Inflammatory macrophage treated with lipopolysaccharide for 4 hours (primary cell): ENCODE data around the gene SCARB1.

ENCODE experiments used
- DNase-seq: peaks from one replicate; pipeline ENCODE4 v3.0.0-alpha.2; 2020

The SCARB1 gene

GRCh38 chr12:124770728-124771127 lies 92.9 kb downstream of the SCARB1 start:
- DNase-seq: no peak

GRCh38 chr12:124769881-124770512 lies 93.7 kb downstream of the SCARB1 start:
- DNase-seq: no peak

- peak; percentile 52 for DNase-seq
Observed at GRCh38 chr12:124769163-124769530, 94.5 kb downstream of the SCARB1 start.

DNA sequence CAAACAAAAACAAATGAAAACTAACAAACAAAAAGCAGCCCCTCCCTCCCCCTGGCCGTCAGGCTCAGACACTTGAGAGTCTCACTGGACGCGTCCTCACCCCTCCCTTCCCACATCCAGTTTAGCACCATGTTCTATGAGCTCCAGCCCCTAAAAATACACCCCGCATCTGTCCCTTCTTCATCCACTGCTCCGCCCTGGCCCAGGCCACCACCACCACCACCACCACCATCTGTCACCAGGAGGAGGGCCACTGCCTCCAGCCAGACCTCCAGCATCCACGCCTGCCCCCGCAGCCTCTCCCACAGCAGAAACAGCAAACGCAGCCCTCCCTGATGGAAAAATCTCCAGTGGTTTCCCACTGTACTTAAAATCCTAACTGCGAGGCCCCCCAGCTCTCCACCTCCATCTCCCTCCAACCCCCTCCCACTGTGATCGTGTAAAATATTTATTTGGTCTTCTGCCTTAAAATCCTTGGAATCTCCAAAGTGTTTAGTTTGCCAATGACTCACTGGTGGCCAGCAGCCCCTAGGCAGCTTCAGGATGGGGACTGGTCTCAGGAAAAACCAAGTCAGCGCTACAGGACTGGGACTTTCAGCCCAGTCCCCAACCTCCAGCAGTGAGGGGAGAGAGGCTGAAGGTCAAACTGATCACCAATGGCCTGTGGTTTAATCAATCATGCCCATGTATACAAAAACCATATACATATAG lies 95.1 kb downstream of the SCARB1 start:
- DNase-seq: no peak

- DNase-seq: peak; percentile 58
Observed at GRCh38 chr12:124767066-124767821, 96.4 kb downstream of the SCARB1 start.

GRCh38 chr12:124766727-124767065 lies 97.0 kb downstream of the SCARB1 start:
- peak; percentile 35 for DNase-seq

GRCh38 chr12:124765581-124766489 lies 97.8 kb downstream of the SCARB1 start:
- DNase-seq: no peak

- DNase-seq: peak; percentile 50
Observed at GRCh38 chr12:124764870-124765580, 98.6 kb downstream of the SCARB1 start.

DNA sequence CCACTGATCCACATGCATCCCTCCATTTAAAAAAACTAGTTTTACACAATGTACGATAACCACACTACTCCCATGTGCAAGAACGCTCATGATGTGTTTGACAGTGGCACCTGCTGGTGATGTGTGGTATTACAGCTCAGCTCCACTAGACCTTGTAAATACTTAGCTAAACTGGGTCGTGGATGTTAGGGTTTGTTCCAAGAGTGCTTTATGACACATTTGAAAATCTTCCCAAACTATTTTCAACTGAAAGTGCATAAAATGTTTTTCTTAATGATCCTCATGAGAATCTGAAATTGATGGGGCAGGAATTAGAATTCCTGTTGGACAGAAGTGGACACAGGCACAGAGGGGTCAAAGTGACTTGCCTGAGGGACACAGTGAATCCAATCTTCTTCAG lies 99.2 kb downstream of the SCARB1 start:
- peak; percentile 77 for DNase-seq

DNA sequence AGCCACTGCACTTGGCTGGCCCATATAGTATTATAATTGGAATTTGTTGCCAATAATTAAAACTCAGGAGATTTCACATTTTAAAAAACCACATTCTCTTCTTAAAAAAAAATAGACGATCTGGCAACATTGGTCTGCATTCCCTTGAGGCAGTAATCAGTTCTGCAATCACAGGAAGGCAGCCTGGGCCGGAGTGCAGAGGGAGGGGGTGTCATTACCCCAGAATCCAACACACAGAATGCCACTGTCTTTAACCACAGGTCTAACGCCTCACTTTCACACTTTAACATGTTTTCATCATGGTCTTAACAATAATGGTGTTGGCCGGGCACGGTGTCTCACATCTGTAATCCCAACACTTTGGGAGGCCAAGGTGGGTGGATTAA lies 100.1 kb downstream of the SCARB1 start:
- DNase-seq: no peak

DNA sequence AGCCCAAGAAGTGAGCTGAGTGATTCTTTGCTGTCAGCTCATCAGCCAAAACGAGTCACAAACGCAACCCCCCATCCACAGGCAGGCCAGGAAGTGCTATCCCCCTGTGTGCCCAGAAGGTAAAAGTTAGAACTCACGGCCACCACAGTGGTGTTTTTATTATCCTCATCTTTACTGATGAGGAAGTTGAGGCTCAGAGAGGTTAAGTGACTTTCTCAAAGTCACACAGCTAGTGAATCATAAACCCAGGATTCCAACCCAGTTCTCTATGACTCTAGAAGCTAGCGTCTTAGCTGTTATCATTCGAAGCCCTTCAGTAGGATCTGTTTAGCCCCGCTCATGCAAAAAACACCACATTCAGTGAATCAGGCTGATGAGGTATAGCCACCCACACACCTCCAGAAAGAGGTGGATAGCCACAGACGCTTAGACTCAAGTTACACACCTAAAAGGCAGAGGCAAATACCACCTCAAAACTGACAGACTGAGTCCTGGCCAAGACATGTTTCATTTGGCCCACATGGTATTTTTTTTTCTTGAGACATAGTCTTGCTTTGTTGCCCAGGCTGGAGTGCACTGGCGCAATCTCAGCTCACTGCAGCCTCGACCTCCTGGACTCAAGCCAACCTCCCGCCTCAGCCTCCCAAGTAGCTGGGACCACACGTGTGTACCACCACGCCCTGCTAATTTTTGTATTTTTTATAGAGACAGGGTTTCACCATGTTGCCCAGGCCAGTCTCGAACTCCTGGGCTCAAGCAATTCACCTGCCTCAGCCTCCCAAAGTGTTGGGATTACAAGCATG lies 100.7 kb downstream of the SCARB1 start:
- no peak for DNase-seq

- DNase-seq: no peak
Observed at GRCh38 chr12:124762384-124762783, 101.3 kb downstream of the SCARB1 start.

GRCh38 chr12:124761871-124762270 lies 101.8 kb downstream of the SCARB1 start:
- DNase-seq: no peak

DNA sequence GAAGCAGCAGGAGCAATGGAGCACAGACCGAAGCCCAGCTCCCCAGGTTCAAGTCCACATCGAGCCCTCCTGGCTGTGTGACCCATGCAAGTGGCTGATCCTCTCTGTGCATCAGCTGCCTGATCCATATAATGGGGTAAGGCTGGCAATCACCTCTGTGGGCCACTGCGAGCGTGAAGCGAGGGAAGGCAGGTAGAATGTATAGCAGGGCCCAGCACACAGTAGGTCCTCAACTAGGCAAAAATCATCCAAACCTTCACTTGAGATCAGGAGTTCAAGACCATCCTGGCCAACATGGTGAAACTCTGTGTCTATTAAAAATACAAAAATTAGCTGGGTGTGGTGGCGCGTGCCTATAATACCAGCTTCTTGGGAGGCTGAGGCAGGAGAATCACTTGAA lies 102.6 kb downstream of the SCARB1 start:
- no peak for DNase-seq

DNA sequence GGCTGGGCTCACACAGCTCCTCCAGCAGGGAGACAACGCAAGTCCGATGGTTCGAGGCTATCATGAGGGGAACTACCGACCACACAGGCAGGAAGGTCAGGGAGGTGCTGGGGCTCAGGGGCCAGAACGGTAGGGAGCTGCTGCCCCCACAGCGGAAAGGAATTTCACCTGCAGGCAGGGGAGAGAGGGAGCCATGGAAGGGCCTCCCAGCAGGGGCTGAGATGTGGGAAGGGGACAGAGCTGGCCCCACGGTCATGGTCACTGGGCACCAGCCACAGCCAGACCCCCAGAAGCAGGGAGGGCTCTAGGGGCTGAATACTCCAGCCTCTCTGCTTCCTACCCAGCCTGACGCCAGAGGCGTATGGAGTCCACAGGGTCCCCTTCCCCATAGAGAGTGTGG lies 103.1 kb downstream of the SCARB1 start:
- no peak for DNase-seq

DNA sequence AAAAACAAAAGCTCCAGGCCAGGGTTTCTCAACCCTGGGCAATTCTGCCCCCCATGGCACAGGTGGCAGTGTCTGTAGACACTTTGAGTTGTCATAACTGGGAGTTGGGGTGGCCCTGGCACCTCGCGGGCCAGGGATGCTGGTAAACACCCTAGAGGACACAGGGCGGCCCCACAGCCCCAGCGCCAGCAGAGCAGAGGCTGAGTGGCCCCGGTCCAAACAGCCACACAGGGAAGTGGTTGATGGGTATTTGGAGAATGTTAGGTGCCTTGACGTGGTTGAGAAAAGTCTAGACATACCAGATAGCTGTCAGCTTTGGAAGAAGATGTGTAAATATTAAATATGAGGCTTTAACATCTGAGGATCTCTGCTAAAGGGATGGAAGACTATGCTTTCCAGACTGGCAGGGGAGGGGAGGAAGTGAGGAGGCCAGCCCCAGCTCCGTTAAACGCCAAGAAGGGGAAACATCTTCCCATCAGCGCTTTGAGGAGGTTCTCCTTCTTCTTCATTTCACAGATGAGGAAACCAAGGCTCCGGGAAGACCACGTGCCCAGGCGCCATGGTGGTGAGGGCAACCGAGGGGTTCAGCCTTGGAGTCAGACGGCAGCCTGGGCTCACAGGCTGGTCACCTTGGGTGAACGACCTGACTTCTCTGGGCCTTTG lies 103.7 kb downstream of the SCARB1 start:
- DNase-seq: peak; percentile 45

GRCh38 chr12:124758266-124759220 lies 105.1 kb downstream of the SCARB1 start:
- no peak for DNase-seq

DNA sequence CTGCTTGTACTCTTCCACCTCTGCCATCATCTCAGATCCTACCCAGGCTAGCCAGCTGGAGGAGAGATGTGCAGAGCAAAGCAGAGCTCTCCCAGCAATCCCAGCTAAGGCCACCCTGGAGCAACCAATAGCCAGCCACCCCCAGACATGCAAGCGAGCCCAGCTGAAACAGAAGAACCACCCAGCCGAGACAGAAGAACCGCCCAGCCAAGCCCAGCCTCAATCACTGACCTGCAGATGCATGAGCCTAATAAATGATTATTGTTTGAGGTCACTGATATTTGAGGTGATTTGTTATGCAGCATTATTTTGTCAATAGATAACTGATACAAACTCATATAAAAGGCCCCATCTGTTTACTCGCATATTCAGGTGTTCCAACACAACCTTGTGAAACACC lies 106.3 kb downstream of the SCARB1 start:
- DNase-seq: no peak

DNA sequence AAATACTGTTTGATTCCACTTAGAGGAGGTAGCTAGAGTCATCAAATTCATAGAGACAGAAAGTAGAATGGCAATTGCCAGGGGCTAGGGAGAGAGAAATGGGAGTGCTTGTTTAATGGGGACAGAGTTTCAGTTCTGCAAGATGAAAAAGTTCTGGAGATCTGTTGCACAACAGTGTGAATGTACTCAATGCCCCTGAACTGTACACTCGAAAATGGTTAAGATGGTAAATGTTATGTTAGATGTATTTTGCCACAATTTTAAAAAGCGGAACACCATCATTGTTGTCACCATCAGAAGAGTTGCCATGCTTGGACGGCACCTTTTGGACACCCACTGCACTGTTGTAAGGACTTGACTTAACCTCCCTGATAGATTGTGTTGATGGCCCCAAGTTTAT lies 106.9 kb downstream of the SCARB1 start:
- DNase-seq: peak; percentile 83

DNA sequence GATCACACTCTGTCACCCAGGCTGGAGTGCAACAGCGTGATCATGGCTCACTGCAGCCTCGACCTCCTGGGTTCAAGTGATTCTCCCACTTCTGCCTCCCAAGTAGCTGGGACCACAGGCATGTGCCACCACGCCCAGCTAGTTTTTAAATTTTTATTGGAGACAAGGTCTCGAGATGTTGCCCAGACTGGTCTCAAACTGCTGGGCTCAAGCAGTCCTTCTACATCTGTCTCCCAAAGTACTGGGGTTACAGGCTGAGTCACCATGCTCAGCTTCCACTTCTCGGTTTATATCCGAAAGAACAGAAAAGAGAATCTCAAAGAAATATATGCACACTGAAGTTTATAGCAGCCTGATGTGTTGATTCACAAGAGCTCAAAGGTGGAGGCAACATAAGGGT lies 107.5 kb downstream of the SCARB1 start:
- peak; percentile 55 for DNase-seq
